SU-DHL-6 (cell line): ENCODE results near the gene AOAH.

ENCODE experiments used
- H2AFZ ChIP-seq: fragments of 200-600 bp; sonication (generic); 2 replicates; pipeline ENCODE4 v1.6.1; 2014; ENCODE audit warnings: low read depth, mild to moderate bottlenecking, moderate library complexity, mixed read lengths, antibody characterized with exemption, low read length; ENCODE audit not compliant: severe bottlenecking
- H3F3A ChIP-seq: fragments of 200-600 bp; shearing (Covaris generic); 2 replicates; pipeline ENCODE4 v1.6.0; 2016; ENCODE audit warnings: antibody characterized with exemption, mild to moderate bottlenecking; ENCODE audit not compliant: insufficient read depth
- H3K27ac ChIP-seq: fragments of 200-600 bp; sonication (generic); 2 replicates; pipeline ENCODE4 v1.5.1; 2016; ENCODE audit warnings: low read depth, mild to moderate bottlenecking, low read length, moderate library complexity, mixed read lengths
- H3K27me3 ChIP-seq: fragments of 200-600 bp; sonication (generic), shearing (Covaris generic); 2 replicates; pipeline ENCODE4 v1.6.0; 2014; ENCODE audit warnings: mild to moderate bottlenecking, low read length
- H3K36me3 ChIP-seq: fragments of 200-600 bp; sonication (generic); 2 replicates; pipeline ENCODE4 v1.6.1; 2014; ENCODE audit warnings: mild to moderate bottlenecking, low read length, mixed read lengths
- H3K4me2 ChIP-seq: fragments of 300-600, 200-600 bp; shearing (Covaris generic), sonication (generic); 2 replicates; pipeline ENCODE4 v1.6.0; 2014; ENCODE audit warnings: low read length, low read depth, mild to moderate bottlenecking; ENCODE audit not compliant: poor library complexity, severe bottlenecking
- H3K4me3 ChIP-seq: fragments of 200-600 bp; sonication (generic); 2 replicates; pipeline ENCODE4 v1.5.1; 2014; ENCODE audit warnings: antibody characterized with exemption, low read length, mild to moderate bottlenecking, mixed read lengths; ENCODE audit not compliant: insufficient read depth, poor library complexity, severe bottlenecking
- H3K79me2 ChIP-seq: fragments of 200-600 bp; sonication (generic); 2 replicates; pipeline ENCODE4 v1.6.1; 2014; ENCODE audit warnings: mild to moderate bottlenecking, low read length, moderate library complexity; ENCODE audit not compliant: insufficient read depth
- H3K9ac ChIP-seq: fragments of 200-600 bp; sonication (generic); 2 replicates; pipeline ENCODE4 v1.7.0; 2014; ENCODE audit warnings: mild to moderate bottlenecking, low read length
- H3K9me2 ChIP-seq: fragments of 200-600 bp; sonication (generic); replicated peaks from 2 replicates; pipeline ENCODE4 v1.6.1; 2014; ENCODE audit warnings: low read length; ENCODE audit not compliant: insufficient read depth
- H3K9me3 ChIP-seq: fragments of 200-600 bp; sonication (generic); 2 replicates; pipeline ENCODE4 v1.6.1; 2014; ENCODE audit warnings: low read length, mixed read lengths; ENCODE audit not compliant: insufficient read depth
- H4K20me1 ChIP-seq: fragments of 200-600 bp; sonication (generic); 2 replicates; pipeline ENCODE4 v1.6.1; 2014; ENCODE audit warnings: low read depth, mild to moderate bottlenecking, antibody characterized with exemption, low read length, moderate library complexity, mixed read lengths
- CTCF ChIP-seq: fragments of 200-600 bp; sonication (generic); IDR thresholded peaks from one replicate; pipeline ENCODE4 v1.5.1; 2017; ENCODE audit warnings: antibody characterized with exemption, mild to moderate bottlenecking, low read length, moderate library complexity; ENCODE audit not compliant: insufficient read depth, poor library complexity, severe bottlenecking
- EZH2phosphoT487 ChIP-seq: fragments of 200-600 bp; sonication (generic), shearing (Covaris generic); conservative IDR thresholded peaks from 2 replicates; pipeline ENCODE4 v1.6.1; 2018; ENCODE audit warnings: mild to moderate bottlenecking, antibody characterized with exemption, low read length, moderate library complexity, mixed read lengths

AOAH gene

GRCh38 chr7:36642010-36642409 is 82.3 kb downstream of the AOAH start:
- TF ChIP-seq EZH2phosphoT487 (no peak), CTCF (no peak)
- Histone ChIP-seq H3K27me3 (no peaks in the 10 kb centered on the region), H3K4me3 (no peak overlapping the region), H3K9me3 (no peaks in the 10 kb centered on the region), H4K20me1 (no peaks in the 10 kb centered on the region), H2AFZ (no peak overlapping the region), H3K79me2 (no peaks in the 10 kb centered on the region), H3K9ac (no peak overlapping the region), H3K36me3 (no peaks in the 10 kb centered on the region), H3K27ac (no peak overlapping the region), H3F3A (no peaks in the 10 kb centered on the region), H3K4me2 (no peak overlapping the region), H3K9me2 (no peaks in the 10 kb centered on the region)

GRCh38 chr7:36640682-36641081 is 83.6 kb downstream of the AOAH start:
- no peak overlapping the region for H3K9ac ChIP-seq

GRCh38 chr7:36639826-36640225 is 84.5 kb downstream of the AOAH start:
- Histone ChIP-seq H3K79me2 (no peaks in the 10 kb centered on the region), H3K9me3 (no peaks in the 10 kb centered on the region), H3K9ac (no peak overlapping the region), H2AFZ (no peak overlapping the region), H4K20me1 (no peaks in the 10 kb centered on the region), H3K27ac (no peak overlapping the region), H3K36me3 (no peaks in the 10 kb centered on the region), H3K27me3 (no peaks in the 10 kb centered on the region), H3K9me2 (no peaks in the 10 kb centered on the region), H3K4me2 (no peak overlapping the region), H3F3A (no peaks in the 10 kb centered on the region), H3K4me3 (no peak overlapping the region)
- TF ChIP-seq CTCF: no peak
- TF ChIP-seq EZH2phosphoT487: no peak

More at GRCh38 chr7:36640682-36641081, 83.6 kb downstream of the AOAH start:
- no peaks in the 10 kb centered on the region for H3K9me3 ChIP-seq
- no peak overlapping the region for H2AFZ ChIP-seq
- H3K27me3 ChIP-seq: no peaks in the 10 kb centered on the region
- H3K79me2 ChIP-seq: no peaks in the 10 kb centered on the region
- H3K9me2 ChIP-seq: no peaks in the 10 kb centered on the region
- no peaks in the 10 kb centered on the region for H3F3A ChIP-seq
- TF ChIP-seq CTCF: no peak
- no peak for TF ChIP-seq EZH2phosphoT487
- no peaks in the 10 kb centered on the region for H3K36me3 ChIP-seq
- H3K4me3 ChIP-seq: no peak overlapping the region
- no peak overlapping the region for H3K4me2 ChIP-seq
- H3K27ac ChIP-seq: no peak overlapping the region
- no peaks in the 10 kb centered on the region for H4K20me1 ChIP-seq
